22Rv1 (cell line): ENCODE data around the gene TMPRSS4.

Experiments used
- H3K27ac ChIP-seq: fragments of 450-650 bp; 2 replicates; pipeline ENCODE4 v1.5.1; 2017
- CTCF ChIP-seq: fragments of 450-650 bp; IDR thresholded peaks from 2 replicates; pipeline ENCODE4 v1.5.1; 2017; ENCODE audit warnings: mild to moderate bottlenecking
- ZFX ChIP-seq: fragments of 450-650 bp; IDR thresholded peaks from 2 replicates; pipeline ENCODE4 v1.6.1; 2017; ENCODE audit warnings: antibody characterized with exemption, borderline replicate concordance

The TMPRSS4 gene

GRCh38 chr11:118046051-118046963 is 30.6 kb upstream of the TMPRSS4 start:
- TF ChIP-seq ZFX (no peak), CTCF (no peak)
- H3K27ac ChIP-seq: no peak overlapping the region

GRCh38 chr11:118046964-118047700 is 29.7 kb upstream of the TMPRSS4 start:
- TF ChIP-seq CTCF (no peak), ZFX (no peak)
- H3K27ac ChIP-seq: no peak overlapping the region

GRCh38 chr11:118047749-118048148 is 29.1 kb upstream of the TMPRSS4 start:
- TF ChIP-seq CTCF (no peak), ZFX (no peak)
- no peak overlapping the region for H3K27ac ChIP-seq

GRCh38 chr11:118048472-118049370 is 28.2 kb upstream of the TMPRSS4 start:
- TF ChIP-seq CTCF: no peak
- no peak for TF ChIP-seq ZFX
- no peak overlapping the region for H3K27ac ChIP-seq

GRCh38 chr11:118049771-118050170 is 27.1 kb upstream of the TMPRSS4 start:
- TF ChIP-seq CTCF (no peak), ZFX (no peak)
- no peak overlapping the region for H3K27ac ChIP-seq

GRCh38 chr11:118050208-118050891 is 26.5 kb upstream of the TMPRSS4 start:
- no peak overlapping the region for H3K27ac ChIP-seq
- TF ChIP-seq CTCF (no peak), ZFX (no peak)
